GM12892 (cell line): ENCODE measurements around the gene ABTB2.

ENCODE experiments used
- POLR2A ChIP-seq: IDR thresholded peaks from 2 replicates; pipeline ENCODE4 v1.6.1; 2011; ENCODE audit warnings: low read depth, low read length, control low read depth
- POLR2AphosphoS5 ChIP-seq: IDR thresholded peaks from 2 replicates; pipeline ENCODE4 v1.6.1; 2011; ENCODE audit warnings: low read depth, low read length, control low read depth
- TAF1 ChIP-seq: IDR thresholded peaks from 2 replicates; pipeline ENCODE4 v1.6.1; 2011; ENCODE audit warnings: low read depth, mild to moderate bottlenecking, control low read depth, low read length, borderline replicate concordance

DNA sequence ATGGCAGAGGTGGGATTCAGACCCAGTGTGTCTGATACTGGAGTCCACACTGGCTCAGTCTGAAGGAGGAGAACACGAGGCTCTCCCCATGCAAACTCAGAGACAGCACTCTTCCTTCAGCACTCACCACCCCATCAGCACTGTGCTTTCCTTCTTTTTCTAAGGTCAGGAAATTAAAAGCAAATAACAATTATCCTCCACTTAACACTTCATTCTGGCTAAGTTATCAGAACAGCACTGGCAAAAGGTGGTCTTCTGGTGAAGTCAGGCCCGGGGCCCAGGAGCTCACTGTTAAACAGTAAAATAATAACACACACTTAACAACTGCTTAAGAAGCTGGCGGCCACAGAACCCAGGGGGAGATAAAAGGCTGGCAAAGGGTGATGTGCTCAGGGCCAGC lies 145.2 kb downstream of the ABTB2 start:
- TF ChIP-seq POLR2AphosphoS5 (no peak), POLR2A (no peak), TAF1 (no peak)
